GM18520 (cell line): Measurements from ENCODE around the gene NCAPD2.
"Not testable (repeated sequence)": the region's sequence is repeated elsewhere in the genome, so short reads cannot be mapped to it uniquely, and the experiment has no call there.

Source experiments
- ATAC-seq: cut with Tn5 transposase; IDR thresholded peaks from one replicate; pipeline ENCODE4 v1.9.1; 2021; ENCODE audit not compliant: unreplicated experiment

NCAPD2 gene

GRCh38 chr12:6494258-6494743 lies 399 bp downstream of the NCAPD2 start:
- no peak for ATAC-seq

DNA sequence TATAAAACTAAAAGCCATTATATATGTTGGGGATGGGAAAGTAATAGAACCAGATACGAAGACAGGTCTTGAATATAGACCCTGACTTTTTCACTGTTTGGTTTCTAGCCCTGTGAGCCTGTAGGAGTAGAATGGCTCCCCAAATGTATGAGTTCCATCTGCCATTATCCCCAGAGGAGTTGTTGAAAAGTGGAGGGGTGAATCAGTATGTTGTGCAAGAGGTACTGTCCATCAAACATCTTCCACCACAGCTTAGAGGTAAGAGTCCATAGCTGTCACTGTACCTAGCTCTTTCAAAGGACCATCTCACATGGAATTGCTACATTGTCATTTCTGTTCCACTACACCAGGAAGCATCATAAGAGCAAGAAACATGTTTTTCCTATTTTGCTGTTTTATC lies 1.1 kb downstream of the NCAPD2 start:
- ATAC-seq, result no peak

- not testable (repeated sequence) for ATAC-seq
Observed at GRCh38 chr12:6497291-6497690, 3.4 kb downstream of the NCAPD2 start.

GRCh38 chr12:6500466-6500865 lies 6.6 kb downstream of the NCAPD2 start:
- ATAC-seq, result no peak

DNA sequence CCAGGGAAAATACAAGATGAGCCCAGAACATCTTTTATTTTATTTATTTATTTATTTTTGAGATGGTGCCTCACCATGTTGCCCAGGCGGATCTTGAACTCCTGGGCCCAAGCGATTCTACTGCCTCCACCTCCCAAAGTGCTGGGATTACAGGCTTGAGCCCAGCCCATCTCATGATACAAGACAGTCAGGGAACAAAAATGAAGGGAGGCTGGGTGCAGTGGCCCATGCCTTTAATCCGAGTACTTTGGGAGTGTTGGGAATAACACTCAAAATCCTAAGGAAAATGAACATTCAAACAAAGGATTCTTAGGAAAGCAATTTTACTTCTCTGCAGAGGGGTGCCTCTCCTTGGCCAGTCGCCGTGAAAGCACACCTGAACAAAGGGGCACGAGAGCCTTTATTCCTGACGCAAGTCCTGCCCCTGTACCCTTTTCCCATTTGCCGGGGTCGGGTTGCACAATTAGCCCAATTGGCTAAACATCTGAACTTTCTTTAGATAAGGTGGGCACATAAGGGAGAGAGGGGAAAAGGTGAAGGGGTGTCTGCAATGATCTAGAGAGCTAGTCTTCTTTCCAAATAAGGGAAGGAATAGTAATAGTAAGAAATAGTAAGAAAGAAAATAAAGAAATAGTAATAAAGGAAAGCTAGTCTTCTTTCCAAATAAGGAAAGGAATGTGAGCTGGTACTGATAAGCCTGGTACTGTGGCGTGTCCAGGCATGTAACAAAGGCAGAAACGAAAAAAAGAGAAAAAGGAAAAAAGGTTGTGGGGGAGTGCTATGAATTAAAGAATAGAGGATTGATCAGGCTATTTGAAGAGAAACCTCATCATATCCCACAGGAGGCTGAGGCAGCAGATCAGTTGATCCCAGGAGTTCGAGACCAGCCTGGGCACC lies 13.4 kb downstream of the NCAPD2 start:
- no peak for ATAC-seq

GRCh38 chr12:6508087-6508486 lies 14.2 kb downstream of the NCAPD2 start:
- ATAC-seq, result no peak

GRCh38 chr12:6520186-6520585 lies 26.3 kb downstream of the NCAPD2 start:
- ATAC-seq, result no peak

GRCh38 chr12:6522193-6522592 lies 28.3 kb downstream of the NCAPD2 start:
- ATAC-seq, result no peak

DNA sequence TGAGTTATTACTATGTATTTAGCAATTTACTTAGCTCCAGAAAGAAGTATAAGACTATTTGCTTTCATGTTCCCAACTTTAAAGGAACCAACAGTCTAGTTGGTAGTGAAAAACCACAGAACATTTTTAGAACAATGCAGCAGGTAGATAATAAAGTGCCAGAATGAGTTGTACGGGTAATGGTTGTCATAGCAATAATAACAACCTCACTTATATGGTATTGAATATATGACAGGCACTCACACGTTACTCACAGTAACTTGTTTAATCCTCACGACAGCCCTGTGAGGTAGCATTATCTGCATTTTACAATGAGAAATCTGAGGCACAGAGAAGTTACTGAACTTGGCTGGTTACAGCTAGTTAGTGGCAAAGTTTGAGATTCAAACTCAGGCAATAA lies 29.8 kb downstream of the NCAPD2 start:
- ATAC-seq, result no peak

DNA sequence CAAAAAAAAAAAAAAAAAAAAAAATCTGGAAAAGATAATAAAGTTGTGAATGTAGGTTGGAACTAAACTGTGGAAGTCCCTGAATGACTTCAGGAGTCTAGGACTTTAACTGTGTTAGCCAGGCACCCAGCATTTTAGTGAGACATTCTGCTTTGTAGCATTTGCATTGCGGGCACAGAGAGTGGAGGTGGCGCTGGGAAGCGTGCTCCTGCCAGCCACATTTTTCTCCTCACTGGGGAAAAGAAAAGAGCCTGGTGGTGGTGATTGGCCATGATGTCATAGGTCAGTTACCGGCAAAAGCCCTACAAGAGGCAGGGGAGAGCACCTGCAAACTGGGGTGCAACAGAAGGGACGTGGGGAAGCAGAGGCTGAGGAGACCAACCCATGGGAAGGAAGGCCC lies 30.7 kb downstream of the NCAPD2 start:
- no peak for ATAC-seq

DNA sequence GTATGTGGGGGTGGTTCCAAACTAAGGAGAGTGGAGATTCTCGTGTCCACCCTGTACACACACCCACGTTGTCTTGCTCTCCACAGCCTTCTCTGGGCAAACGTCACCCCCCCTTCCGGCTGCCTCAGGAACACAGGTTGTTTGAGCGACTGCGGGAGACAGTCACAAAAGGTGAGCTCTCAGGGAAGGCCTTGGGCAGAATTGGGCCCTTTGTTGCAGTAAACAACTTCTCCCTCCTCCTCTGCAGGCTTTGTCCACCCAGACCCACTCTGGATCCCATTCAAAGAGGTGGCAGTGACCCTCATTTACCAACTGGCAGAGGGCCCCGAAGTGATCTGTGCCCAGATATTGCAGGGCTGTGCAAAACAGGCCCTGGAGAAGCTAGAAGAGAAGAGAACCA lies 32.3 kb downstream of the NCAPD2 start:
- ATAC-seq, result no peak

DNA sequence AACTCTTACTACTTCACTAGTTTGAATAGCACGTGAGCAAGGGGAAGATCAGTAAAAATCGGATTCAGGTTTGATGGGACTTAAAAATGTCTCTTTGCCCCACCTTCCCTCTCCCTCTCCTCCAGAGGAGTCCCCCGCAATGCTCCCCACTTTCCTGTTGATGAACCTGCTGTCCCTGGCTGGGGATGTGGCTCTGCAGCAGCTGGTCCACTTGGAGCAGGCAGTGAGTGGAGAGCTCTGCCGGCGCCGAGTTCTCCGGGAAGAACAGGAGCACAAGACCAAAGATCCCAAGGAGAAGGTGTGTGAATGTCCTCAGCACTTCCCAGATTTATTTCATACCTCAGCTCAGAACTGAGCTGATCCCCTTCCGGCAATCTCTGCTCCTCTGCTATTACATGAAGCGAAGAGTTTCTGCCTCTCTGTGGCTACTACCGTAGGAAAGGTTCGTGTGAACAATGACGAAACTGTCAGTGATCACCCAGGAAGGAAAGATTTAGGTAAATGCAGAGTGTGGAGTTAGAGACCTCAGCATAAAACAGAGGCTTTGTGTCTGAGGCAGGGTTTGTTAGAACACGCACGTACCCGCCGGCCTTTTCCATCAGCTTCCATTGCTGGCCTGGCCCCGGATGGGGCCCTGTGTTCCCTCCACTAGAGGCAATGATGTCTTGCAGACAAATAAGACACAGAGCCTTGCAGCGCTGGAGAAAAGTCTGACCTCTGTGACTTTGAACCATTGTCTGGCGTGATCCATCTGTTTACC lies 33.0 kb downstream of the NCAPD2 start:
- ATAC-seq, result no peak

DNA sequence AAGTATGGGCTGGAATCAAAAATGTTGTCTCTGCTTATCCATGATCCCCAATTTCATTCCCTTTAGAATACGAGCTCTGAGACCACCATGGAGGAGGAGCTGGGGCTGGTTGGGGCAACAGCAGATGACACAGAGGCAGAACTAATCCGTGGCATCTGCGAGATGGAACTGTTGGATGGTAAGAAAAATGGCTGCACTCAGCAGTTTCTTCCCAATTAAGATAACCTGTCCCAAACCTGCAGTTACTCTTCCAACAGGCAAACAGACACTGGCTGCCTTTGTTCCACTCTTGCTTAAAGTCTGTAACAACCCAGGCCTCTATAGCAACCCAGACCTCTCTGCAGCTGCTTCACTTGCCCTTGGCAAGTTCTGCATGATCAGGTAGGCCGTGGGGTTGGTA lies 33.8 kb downstream of the NCAPD2 start:
- ATAC-seq, result no peak

DNA sequence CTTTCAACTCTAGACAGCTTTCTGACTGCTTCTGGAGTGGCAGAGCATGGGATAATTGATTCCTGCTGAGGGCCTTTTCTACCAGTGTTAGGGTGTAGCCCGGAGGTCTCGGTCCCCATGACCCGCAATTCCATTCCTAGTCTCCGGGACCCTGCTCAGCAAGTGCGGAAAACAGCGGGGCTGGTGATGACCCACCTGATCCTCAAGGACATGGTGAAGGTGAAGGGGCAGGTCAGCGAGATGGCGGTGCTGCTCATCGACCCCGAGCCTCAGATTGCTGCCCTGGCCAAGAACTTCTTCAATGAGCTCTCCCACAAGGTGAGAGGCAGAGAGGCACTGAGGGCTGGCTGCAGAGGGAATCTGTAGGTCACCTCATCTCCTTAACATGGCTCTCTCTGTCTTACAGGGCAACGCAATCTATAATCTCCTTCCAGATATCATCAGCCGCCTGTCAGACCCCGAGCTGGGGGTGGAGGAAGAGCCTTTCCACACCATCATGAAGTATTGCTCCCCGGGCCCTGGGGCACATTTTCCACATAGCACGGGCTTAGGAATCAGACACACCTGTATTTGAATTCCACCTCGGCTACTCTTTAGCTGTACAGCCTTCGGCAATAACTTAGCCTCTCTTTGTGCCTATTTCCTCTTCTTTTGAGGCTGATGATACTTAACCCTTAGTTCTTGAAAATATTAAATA lies 34.8 kb downstream of the NCAPD2 start:
- no peak for ATAC-seq

DNA sequence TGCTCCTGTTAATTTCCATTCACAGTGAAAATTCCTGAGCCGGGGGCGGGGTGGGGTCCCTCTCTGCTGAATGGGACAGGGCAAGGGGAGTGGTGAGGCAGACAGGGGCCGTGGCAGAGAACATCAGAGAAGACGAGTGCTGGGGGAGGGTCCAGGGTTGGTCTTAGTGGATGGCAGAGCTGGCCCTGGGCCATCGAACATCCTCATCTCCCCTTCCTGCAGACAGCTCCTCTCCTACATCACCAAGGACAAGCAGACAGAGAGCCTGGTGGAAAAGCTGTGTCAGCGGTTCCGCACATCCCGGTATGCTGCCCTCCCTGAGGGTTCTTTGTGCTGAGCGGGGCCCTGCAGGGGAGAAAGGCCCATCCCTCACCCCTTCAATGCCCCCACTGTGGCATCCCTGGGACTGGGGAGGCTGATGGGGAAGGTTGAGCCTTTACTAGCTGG lies 35.4 kb downstream of the NCAPD2 start:
- ATAC-seq, result no peak

- no peak for ATAC-seq
Observed at GRCh38 chr12:6530576-6531260, 36.8 kb downstream of the NCAPD2 start.

DNA sequence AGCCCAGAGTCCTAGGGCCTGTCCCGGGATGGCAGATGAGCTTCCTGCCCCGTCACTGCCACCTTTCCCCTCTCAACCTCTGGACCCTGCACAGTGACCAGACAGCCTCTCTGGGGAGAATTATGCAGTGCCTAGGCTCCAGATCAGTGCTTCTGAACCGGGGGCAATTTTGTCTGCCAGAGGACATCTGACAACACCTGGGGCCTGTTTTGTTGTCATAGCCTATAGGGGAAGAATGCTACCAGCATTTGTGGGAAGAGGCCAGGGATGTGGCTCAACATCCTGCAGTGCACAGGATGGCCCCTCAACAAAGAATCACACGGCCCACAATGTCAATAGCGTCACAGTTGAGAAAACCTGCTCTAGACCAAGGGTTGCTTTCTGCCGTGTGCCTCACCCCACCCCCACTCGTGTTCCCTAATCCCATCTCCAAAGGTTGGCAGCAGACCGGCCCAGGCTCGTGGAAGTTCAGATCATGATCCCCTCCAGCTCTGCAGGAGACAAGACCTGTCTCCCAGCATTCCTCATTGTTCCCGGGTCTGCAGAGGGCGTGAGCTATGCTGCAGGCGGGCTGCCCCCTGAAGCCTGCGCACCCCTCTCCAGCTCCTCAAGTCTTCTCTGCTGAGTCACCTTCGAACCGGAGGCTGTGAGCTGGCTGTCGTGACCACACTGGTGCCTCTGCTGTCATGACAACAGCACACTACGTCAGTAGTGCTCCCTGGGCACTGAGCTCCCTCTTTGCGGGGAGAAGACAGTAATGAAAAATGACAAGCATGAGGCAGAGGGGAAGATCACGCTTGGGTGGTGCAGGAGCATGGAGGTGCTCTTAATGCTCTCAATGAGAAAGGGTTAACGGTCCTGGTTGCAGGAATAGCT lies 38.4 kb downstream of the NCAPD2 start:
- ATAC-seq, result no peak

- no peak for ATAC-seq
Observed at GRCh38 chr12:6532927-6533652, 39.2 kb downstream of the NCAPD2 start.

GRCh38 chr12:6533653-6533922 lies 39.7 kb downstream of the NCAPD2 start:
- peak; percentile 1 for ATAC-seq
